IMR-90 (cell line): ENCODE results near the gene S1PR1. TPM values are rescaled to one million over a fixed set of nuclear protein-coding genes. Genes with fewer than 3 reads are reported as not detected.

Experiments
- ATAC-seq: fragments of 200-7000 bp; cut with Tn5 transposase; 2 replicates; pipeline ENCODE4 v1.9.1; 2020; ENCODE audit warnings: low read depth, mild to moderate bottlenecking, moderate library complexity
- BruUV-seq: library from RNA; stranded (reverse); fragments of 400-500 nt; replicated peaks from 2 replicates; lab custom pipeline; 2021; lab: Mats Ljungman, UMichigan
- CTCF ChIA-PET: fragments of 300-600 bp; formaldehyde crosslinking; extraction: SDS; loops from one replicate; lab custom pipeline; 2021; ENCODE audit warnings: antibody characterized with exemption; lab: Yijun Ruan, JAX
- POLR2A ChIA-PET: fragments of 300-600 bp; sonication (Branson Sonifier 250); formaldehyde crosslinking; loops from one replicate; lab custom pipeline; 2022; ENCODE audit warnings: antibody characterized with exemption; ENCODE audit not compliant: unreplicated experiment; lab: Charles Lee
- DNase-seq: peaks from one replicate; pipeline ENCODE4 v3.0.0; 2013
- H2AFZ ChIP-seq: replicated peaks from 2 replicates; pipeline ENCODE3; 2013; ENCODE audit warnings: low read length, mild to moderate bottlenecking; ENCODE audit not compliant: poor library complexity
- H2AK5ac ChIP-seq: 2 replicates; pipeline ENCODE4 v1.6.1; 2013; ENCODE audit warnings: low read depth, low read length, inconsistent platforms
- H2AK9ac ChIP-seq: replicated peaks from 2 replicates; pipeline ENCODE3; 2013; ENCODE audit warnings: mild to moderate bottlenecking, low read depth, low read length, moderate library complexity; ENCODE audit not compliant: poor library complexity
- H2BK120ac ChIP-seq: 2 replicates; pipeline ENCODE4 v1.6.1; 2013; ENCODE audit warnings: low read depth, low read length, inconsistent platforms
- H2BK15ac ChIP-seq: 3 replicates; pipeline ENCODE4 v1.6.1; 2013; ENCODE audit warnings: low read depth, low read length, inconsistent platforms
- H2BK20ac ChIP-seq: 2 replicates; pipeline ENCODE4 v1.6.1; 2013; ENCODE audit warnings: low read depth, mild to moderate bottlenecking, inconsistent platforms, low read length, moderate library complexity
- H2BK5ac ChIP-seq: 2 replicates; pipeline ENCODE4 v1.6.1; 2013; ENCODE audit warnings: mild to moderate bottlenecking, low read depth, low read length, inconsistent platforms; ENCODE audit not compliant: poor library complexity, severe bottlenecking
- H3K14ac ChIP-seq: replicated peaks from 2 replicates; pipeline ENCODE4 v1.6.1; 2013; ENCODE audit warnings: low read depth, low read length, inconsistent platforms
- H3K18ac ChIP-seq: 2 replicates; pipeline ENCODE4 v1.6.1; 2013; ENCODE audit warnings: low read depth, low read length, control low read depth
- H3K23ac ChIP-seq: 2 replicates; pipeline ENCODE4 v1.6.1; 2013; ENCODE audit warnings: low read depth, low read length, inconsistent platforms
- H3K27ac ChIP-seq: 2 replicates; pipeline ENCODE4 v1.5.1; 2013; ENCODE audit warnings: mild to moderate bottlenecking, control low read depth, low read length; ENCODE audit not compliant: insufficient read depth
- H3K27me3 ChIP-seq: 2 replicates; pipeline ENCODE4 v1.6.1; 2013; ENCODE audit warnings: low read length; ENCODE audit not compliant: control insufficient read depth, insufficient read depth
- H3K36me3 ChIP-seq: 2 replicates; pipeline ENCODE4 v1.6.1; 2013; ENCODE audit warnings: low read length, mixed read lengths; ENCODE audit not compliant: control insufficient read depth, insufficient read depth
- H3K4ac ChIP-seq: 2 replicates; pipeline ENCODE4 v1.6.1; 2013; ENCODE audit warnings: low read depth, low read length, inconsistent platforms
- H3K4me1 ChIP-seq: 2 replicates; pipeline ENCODE4 v1.6.1; 2013; ENCODE audit warnings: low read length, mixed read lengths; ENCODE audit not compliant: control insufficient read depth, insufficient read depth
- H3K4me2 ChIP-seq: 2 replicates; pipeline ENCODE4 v1.6.1; 2013; ENCODE audit warnings: low read depth, mild to moderate bottlenecking, control low read depth, low read length, moderate library complexity
- H3K4me3 ChIP-seq: 2 replicates; pipeline ENCODE4 v1.5.1; 2013; ENCODE audit warnings: low read depth, mild to moderate bottlenecking, control low read depth, low read length, moderate library complexity; ENCODE audit not compliant: insufficient read depth
- H3K56ac ChIP-seq: 2 replicates; pipeline ENCODE4 v1.6.1; 2013; ENCODE audit warnings: low read length, inconsistent platforms; ENCODE audit not compliant: insufficient read depth; ENCODE audit errors: extremely low read depth
- H3K79me1 ChIP-seq, 2 experiments: 2 replicates each; pipeline ENCODE4 v1.6.1; 2013; ENCODE audit warnings: low read length in 2 of 2, inconsistent platforms in 1 of 2, low read depth in 1 of 2
- H3K9ac ChIP-seq: 2 replicates; pipeline ENCODE4 v1.6.1; 2013; ENCODE audit warnings: low read depth, low read length, control low read depth
- H3K9me1 ChIP-seq: 2 replicates; pipeline ENCODE4 v1.6.1; 2013; ENCODE audit warnings: low read length, inconsistent platforms; ENCODE audit not compliant: insufficient read depth
- H3K9me3 ChIP-seq: 2 replicates; pipeline ENCODE4 v1.6.1; 2013; ENCODE audit warnings: low read length; ENCODE audit not compliant: control insufficient read depth, insufficient read depth
- H4K20me1 ChIP-seq: 2 replicates; pipeline ENCODE4 v1.6.1; 2013; ENCODE audit warnings: low read length, inconsistent platforms; ENCODE audit not compliant: insufficient read depth
- H4K5ac ChIP-seq: 2 replicates; pipeline ENCODE4 v1.6.1; 2013; ENCODE audit warnings: mild to moderate bottlenecking, low read depth, low read length, control low read depth
- H4K8ac ChIP-seq, 2 experiments: 2 replicates each; pipeline ENCODE4 v1.6.1; 2013; ENCODE audit warnings: low read depth in 2 of 2, low read length in 2 of 2, control low read depth in 1 of 2, inconsistent platforms in 1 of 2
- H4K91ac ChIP-seq: 2 replicates; pipeline ENCODE4 v1.6.1; 2013; ENCODE audit warnings: low read depth, low read length, inconsistent platforms; ENCODE audit not compliant: insufficient read depth
- BHLHE40 ChIP-seq: fragments of 150-350 bp; IDR thresholded peaks from 2 replicates; pipeline ENCODE4 v1.6.1; 2016; ENCODE audit warnings: mild to moderate bottlenecking, low read depth, low read length
- CHD1 ChIP-seq: IDR thresholded peaks from 2 replicates; pipeline ENCODE4 v1.6.1; 2012; ENCODE audit warnings: low read depth, low read length, improper control_type of control experiment
- ELK1 ChIP-seq: fragments of 150-350 bp; IDR thresholded peaks from 2 replicates; pipeline ENCODE4 v1.6.1; 2016; ENCODE audit warnings: low read depth, mild to moderate bottlenecking, low read length, moderate library complexity, borderline replicate concordance
- FOS ChIP-seq: fragments of 150-350 bp; IDR thresholded peaks from 2 replicates; pipeline ENCODE4 v1.6.1; 2016; ENCODE audit warnings: low read depth, low read length
- MAFK ChIP-seq: IDR thresholded peaks from 2 replicates; pipeline ENCODE4 v1.6.1; 2012; ENCODE audit warnings: low read depth, low read length, improper control_type of control experiment
- MAZ ChIP-seq: IDR thresholded peaks from 2 replicates; pipeline ENCODE4 v1.6.1; 2012; ENCODE audit warnings: low read depth, mild to moderate bottlenecking, low read length, improper control_type of control experiment, moderate library complexity, borderline replicate concordance
- MXI1 ChIP-seq: IDR thresholded peaks from 2 replicates; pipeline ENCODE4 v1.6.1; 2012; ENCODE audit warnings: low read depth, mild to moderate bottlenecking, low read length, moderate library complexity, borderline replicate concordance
- NFE2L2 ChIP-seq: fragments of 150-350 bp; IDR thresholded peaks from 2 replicates; pipeline ENCODE4 v1.6.1; 2016; ENCODE audit warnings: low read depth, mild to moderate bottlenecking, low read length
- POLR2A ChIP-seq: IDR thresholded peaks from 2 replicates; pipeline ENCODE4 v1.6.1; 2012; ENCODE audit warnings: mild to moderate bottlenecking, low read depth, low read length
- SMC3 ChIP-seq: fragments of 150-350 bp; IDR thresholded peaks from 2 replicates; pipeline ENCODE4 v1.6.1; 2016; ENCODE audit warnings: low read depth, mild to moderate bottlenecking, antibody characterized with exemption, low read length, moderate library complexity
- WGBS, 2 experiments: methylation state at CpG; one replicate each; pipeline versions ENCODE4 v1.1.5 to v1.1.7; 2013; ENCODE audit warnings: missing lambda C conversion rate in 2 of 2; ENCODE audit not compliant: insufficient read length in 1 of 2; ENCODE audit errors: extremely low coverage in 2 of 2; 5-methylcytosine and 5-hydroxymethylcytosine counted together
- dilution Hi-C: fragments of 300-500 bp; cut with HindIII; formaldehyde crosslinking; loops from one replicate; pipeline ENCODE4 v1.14.3; 2018; ENCODE audit warnings: low sequenced_read_pairs; ENCODE audit not compliant: unreplicated experiment
- in situ Hi-C: fragments of 300-500 bp; cut with MboI; formaldehyde crosslinking; loops from 3 replicates; pipeline ENCODE4 v1.14.3; 2019; ENCODE audit warnings: low sequenced_read_pairs, inconsistent platforms, mixed read lengths
- intact Hi-C: fragments of 100-400 bp; cut with micrococcal nuclease; formaldehyde crosslinking; loops from 2 replicates; pipeline ENCODE4 v1.10.0; 2022
- polyA plus RNA-seq, 3 experiments: library from polyadenylated mRNA; depleted of rRNA; stranded (reverse); fragments of >200 nt; gene quantifications; 2 replicates each; pipeline ENCODE4 v1.2.3, GENCODE V29; 2012; ENCODE audit warnings: low replicate concordance in 1 of 3
- total RNA-seq: library from RNA; depleted of rRNA; stranded (reverse); fragments of >200 nt; gene quantifications from 2 replicates; pipeline ENCODE4 v1.2.3, GENCODE V29; 2012
- TF ChIP-seq, protein P1 (sequence below): fragments of 150-350 bp; IDR thresholded peaks from 2 replicates; pipeline ENCODE4 v1.6.1; 2017; ENCODE audit warnings: mild to moderate bottlenecking, antibody characterized with exemption, low read length, low read depth

The S1PR1 gene
- total and polyA plus RNA-seq, 2 of the 4 experiments (the other 2 are of a cell fraction), result 12.9 to 15.6 TPM

DNA sequence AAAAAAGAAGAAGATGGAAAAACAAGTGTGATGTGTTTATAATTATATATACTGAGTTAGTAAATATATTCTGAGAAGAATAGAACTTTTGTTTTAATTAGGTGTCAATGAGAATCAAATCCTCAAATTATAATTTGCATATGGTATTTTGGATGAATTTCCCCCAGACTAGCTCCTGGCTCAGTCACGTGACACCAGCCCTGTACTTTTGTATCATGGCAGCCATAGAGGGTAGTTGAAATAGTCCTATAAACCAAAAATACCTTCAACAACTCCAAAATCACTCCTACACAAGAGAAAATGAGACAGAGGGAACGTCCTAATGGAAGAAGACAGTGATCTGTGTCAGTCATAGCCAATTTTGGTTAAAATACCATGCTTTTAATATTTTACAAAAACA is 9.0 kb upstream of the S1PR1 start:
- Histone ChIP-seq H3K36me3 (no peaks in the 10 kb centered on the region), H3K4me3 (no peak overlapping the region), H3K9me1 (no peaks in the 10 kb centered on the region), H3K27ac (no peak overlapping the region), H2AK9ac (no peak overlapping the region), H3K56ac (no peak overlapping the region), H3K4me1 (no peaks in the 10 kb centered on the region), H3K23ac (no peak overlapping the region), H3K9me3 (no peaks in the 10 kb centered on the region), H3K9ac (no peak overlapping the region), H3K14ac (no peak overlapping the region), H2AFZ (no peak overlapping the region), H4K5ac (no peak overlapping the region), H3K79me1 (no peaks in the 10 kb centered on the region), H3K18ac (no peak overlapping the region), H2BK120ac (no peak overlapping the region), H3K4ac (no peak overlapping the region), H4K20me1 (no peaks in the 10 kb centered on the region), H3K27me3 (no peaks in the 10 kb centered on the region; the same call in 1 of the 2 replicates), H2BK5ac (no peak overlapping the region), H3K4me2 (no peak overlapping the region), H2BK20ac (no peak overlapping the region), H2AK5ac (no peak overlapping the region), H2BK15ac (no peak overlapping the region), H4K8ac (no peak overlapping the region), H4K91ac (no peak overlapping the region)
- in situ Hi-C loops, result loop anchor here (25.0 kb wide), 1 partner anchor 191 kb away; the partner anchor contains the start of gene DPH5
- DNase-seq (no peak), ATAC-seq (no peak)
- dilution Hi-C loops, result no loop called here
- BruUV-seq, result no TSS peak
- intact Hi-C loops, result no loop called here
- no peak for TF ChIP-seq MAFK
- no peak for TF ChIP-seq POLR2A
- no peak for TF ChIP-seq MAZ
- no peak for TF ChIP-seq MXI1
- no peak for TF ChIP-seq SMC3
- TF ChIP-seq, protein P1, sequence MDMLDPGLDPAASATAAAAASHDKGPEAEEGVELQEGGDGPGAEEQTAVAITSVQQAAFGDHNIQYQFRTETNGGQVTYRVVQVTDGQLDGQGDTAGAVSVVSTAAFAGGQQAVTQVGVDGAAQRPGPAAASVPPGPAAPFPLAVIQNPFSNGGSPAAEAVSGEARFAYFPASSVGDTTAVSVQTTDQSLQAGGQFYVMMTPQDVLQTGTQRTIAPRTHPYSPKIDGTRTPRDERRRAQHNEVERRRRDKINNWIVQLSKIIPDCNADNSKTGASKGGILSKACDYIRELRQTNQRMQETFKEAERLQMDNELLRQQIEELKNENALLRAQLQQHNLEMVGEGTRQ, result no peak
- TF ChIP-seq CHD1, result no peak
- TF ChIP-seq FOS, result no peak
- TF ChIP-seq NFE2L2, result no peak
- no peak for TF ChIP-seq ELK1
- TF ChIP-seq BHLHE40, result no peak
- POLR2A ChIA-PET, result no interaction called here
- WGBS, 2 experiments, result no CpG with 5 or more reads among the region's 2 CpGs
- CTCF ChIA-PET, result interaction anchor here (2.1 kb wide), 1 partner anchor 11 kb away, joined by 6 read pairs; no protein-coding TSS in a partner anchor
